GM19397 (cell line): ENCODE results near the gene FIP1L1.

Experiments
- ATAC-seq: cut with Tn5 transposase; IDR thresholded peaks from one replicate; pipeline ENCODE4 v1.9.1; 2021; ENCODE audit warnings: mild to moderate bottlenecking, moderate library complexity; ENCODE audit not compliant: unreplicated experiment

FIP1L1 gene

DNA sequence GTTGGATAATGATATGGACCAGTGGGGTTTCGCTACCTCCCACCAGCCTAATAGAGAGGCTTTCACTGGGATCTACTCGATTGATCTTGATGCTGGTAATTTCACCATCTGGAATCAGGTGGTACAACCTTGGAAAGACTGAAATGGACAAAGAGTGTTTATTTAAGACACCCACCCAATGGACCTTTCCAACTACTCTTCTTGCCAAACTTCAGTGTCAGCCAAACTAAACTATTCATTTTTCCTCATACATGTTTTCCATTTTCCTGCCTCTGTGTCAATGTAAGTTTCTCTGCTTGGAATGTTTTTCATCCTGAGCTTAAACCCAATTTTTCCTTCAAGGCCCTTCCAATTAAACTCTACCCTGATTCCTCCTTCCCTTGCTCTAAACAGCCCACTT, 121.3 kb downstream of the FIP1L1 start:
- ATAC-seq = no peak

DNA sequence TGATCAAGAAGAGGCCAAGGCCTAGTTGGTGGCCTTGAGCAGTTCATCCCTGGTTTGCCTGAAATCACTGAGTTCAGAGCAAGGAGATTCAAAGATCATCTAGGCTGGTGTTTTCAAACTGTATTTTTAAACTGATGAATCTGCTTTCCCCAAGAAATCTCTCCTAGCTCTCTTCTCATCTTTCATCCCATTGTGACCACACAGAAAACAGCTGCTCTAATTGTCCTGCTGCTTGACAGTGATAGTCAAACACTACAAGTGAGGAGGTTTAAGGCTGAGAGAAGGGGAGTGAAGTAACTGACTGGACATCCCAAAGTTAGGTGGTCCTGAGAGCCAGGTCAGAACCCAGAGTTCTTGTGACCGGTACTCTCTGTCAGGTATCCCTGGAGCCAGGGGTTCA, 122.3 kb downstream of the FIP1L1 start:
- no peak for ATAC-seq

DNA sequence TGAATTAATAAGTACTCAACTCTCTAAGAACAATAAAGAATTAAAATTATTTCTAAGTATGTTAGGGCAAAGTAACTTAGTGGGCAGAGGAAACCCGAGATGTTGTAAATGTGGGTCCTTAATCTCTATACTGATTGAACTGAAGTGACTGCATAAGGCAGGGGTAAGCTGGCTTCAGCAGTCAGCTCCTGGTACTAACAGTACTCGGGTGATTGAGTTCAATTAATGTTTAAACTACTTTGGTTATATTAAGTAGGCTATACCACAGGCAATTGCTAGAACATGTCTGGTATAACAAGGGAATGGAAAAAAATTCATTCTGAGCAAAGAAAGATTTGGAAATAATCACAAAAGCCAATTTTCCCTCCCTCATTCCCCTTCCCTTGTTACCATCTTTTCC, 123.1 kb downstream of the FIP1L1 start:
- ATAC-seq = no peak

DNA sequence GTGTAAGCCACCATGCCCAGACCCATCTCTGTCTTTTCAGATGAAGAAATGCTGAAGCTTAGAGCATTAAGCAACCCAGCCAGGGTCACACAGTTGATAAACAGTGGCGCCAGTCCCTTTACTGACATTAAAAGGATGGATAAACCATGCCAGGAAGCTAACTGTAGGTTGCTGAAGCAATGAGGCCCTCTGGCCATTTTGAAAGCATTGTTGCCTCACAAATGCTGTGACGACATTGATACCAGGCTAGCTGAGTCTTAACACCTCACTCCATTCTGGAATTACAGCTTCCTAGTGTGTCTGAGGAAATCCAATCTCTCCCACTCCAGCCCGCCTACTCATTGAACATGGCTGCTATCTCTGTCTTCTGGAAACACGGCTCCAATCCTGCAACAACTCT, 124.1 kb downstream of the FIP1L1 start:
- no peak for ATAC-seq

DNA sequence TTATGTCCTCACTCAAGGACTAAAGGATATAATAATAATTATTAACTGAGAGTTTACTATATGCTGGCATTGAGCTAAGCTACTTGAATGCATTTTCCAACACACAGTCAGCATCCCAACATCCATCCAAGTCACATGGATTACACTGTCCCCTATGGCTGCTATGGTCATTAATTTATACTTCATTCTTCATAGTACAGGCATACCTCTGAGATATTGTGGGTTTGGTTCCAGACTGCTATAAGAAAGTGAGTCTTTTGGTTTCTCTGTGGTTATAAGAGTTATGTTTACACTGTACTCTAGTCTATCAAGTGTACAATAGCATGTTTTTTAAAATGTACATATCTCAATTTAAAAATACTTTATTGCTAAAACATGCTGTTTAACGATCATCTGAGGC, 124.7 kb downstream of the FIP1L1 start:
- ATAC-seq = no peak

DNA sequence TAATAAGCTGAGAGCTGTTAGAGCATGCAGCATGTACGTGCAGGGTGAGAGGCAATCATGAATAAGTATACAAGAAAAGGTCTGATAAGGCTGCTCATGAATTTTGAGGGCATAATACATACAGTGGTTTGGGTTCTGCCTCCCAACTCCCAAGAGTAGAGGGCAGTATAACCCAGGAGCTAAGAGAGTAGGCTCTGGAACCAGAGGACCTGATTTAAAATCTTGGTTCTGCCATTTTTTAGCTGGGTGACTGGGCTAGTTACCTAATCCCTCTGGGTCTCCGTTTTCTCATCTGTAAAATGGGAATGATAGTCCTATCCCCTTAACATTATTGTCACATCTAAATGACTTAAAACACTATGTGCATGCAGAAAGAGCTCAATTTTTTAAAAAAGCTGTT, 128.5 kb downstream of the FIP1L1 start:
- ATAC-seq = no peak

DNA sequence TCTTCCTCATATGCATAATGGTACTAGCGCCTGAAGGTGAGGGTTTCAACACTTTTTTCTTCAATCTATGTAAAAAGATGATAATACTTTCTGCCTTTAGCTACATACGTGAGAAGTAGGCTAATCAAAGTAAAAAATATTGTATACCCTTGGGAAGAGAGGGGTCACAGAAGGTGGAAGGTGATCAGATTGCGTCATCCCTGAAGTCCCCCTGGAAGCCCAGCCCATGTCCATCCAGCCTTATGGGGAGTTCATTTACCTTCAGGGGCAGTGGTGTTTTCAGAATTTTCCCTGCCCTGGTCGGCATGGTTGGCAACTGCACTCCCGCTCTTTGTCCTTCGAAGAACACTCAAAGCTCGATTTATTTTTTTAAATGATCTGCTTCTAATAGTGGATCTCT, 129.6 kb downstream of the FIP1L1 start:
- no peak for ATAC-seq

DNA sequence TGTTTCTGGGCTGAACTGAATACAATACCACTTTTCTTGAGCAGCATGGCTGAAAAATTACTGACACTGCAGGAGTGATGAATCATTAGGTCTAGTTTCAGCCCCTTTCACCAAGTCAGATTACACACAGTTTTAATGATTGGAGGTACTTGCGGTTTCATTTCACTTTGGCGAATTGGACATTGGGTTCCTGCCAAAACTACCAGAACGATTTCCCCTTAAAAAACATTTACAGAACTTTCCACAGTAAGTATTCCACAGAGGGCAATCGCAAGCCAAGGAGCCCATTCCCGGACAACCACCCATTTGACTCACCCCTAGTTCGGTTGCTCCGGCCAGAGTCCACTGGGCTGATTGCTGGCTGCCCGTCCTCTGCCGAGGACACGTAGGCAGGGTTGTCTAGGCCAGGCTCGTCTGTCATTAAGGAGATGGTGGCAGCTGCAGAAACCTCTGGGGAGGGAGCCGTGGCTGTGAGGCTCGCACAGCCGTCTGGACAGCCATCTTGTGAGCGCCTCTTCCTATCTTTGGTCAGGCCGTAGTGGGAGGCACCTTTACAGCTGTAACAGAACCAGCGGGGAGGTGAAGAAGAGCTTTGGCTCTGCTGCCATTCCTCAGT, 130.3 kb downstream of the FIP1L1 start:
- no peak for ATAC-seq

DNA sequence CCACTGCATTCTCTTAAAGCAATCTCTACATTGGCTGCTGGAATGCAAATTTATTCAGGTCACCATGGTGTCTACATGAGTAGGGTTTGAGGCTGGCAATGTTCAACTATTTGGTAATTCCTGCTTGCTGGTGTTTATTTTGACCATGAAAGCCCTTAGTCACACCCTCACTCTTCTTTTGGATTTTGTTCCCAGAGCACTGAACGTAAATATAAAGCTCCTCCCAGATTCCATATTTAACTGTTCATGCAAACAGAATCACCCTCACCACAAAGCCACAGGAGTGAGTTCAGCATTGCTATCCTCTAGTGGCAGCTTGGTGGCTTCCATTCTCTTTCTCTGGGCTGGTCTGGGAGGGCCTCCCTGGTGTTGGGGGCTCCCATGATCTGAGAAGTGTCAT, 131.0 kb downstream of the FIP1L1 start:
- ATAC-seq = no peak

DNA sequence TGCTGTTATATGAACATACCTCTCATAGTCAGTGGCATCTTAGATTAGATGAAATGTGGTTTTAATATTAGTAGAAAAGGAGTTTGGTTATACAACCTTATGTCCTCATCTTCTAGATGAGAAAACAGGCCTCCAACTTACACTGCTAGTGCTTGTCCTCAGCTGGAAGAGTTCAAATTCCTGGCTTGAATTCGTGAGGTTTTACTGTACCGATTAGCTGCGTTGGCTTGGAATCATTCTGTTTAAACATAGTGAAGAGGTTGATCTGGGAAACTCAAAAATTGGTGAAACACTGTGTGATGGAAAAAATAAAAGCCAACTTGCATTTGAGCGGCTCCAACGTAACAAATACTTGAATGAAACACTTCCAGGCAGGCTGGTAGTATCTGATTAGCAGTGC, 132.9 kb downstream of the FIP1L1 start:
- no peak for ATAC-seq
